ENCODE measurements around the gene CASKIN1.

- no peak for TF ChIP-seq ZNF274 (IDR thresholded peaks at IDR 0.05; ENCODE audit: low read depth, low read length)
- no peak for TF ChIP-seq SUZ12 (IDR thresholded peaks at IDR 0.05; ENCODE audit: extremely low read depth, insufficient read depth, insufficient read length)
- TF ChIP-seq YY1 (IDR thresholded peaks at IDR 0.05; ENCODE audit: insufficient read depth, insufficient read length), result peak; percentile 69
Observed at GRCh38 chr16:2223221-2223941, 27.0 kb upstream of the CASKIN1 start, which contains the start of gene E4F1.

All from NT2/D1 (cell line).